ENCODE measurements around the gene OCSTAMP.

The OCSTAMP gene

GRCh38 chr20:46573234-46573633, 22.8 kb upstream of the OCSTAMP start:
- DNase-seq (ENCODE audit: low read depth), result no peak

- DNase-seq (ENCODE audit: low read depth), result no peak
These were observed 22.3 kb upstream of the OCSTAMP start for GRCh38 chr20:46572790-46573189.

GRCh38 chr20:46572153-46572552, 21.7 kb upstream of the OCSTAMP start:
- no peak for DNase-seq (ENCODE audit: low read depth)

- DNase-seq (ENCODE audit: low read depth), result no peak
These were observed 21.0 kb upstream of the OCSTAMP start for GRCh38 chr20:46571418-46571817.

GRCh38 chr20:46570956-46571355, 20.5 kb upstream of the OCSTAMP start:
- no peak for DNase-seq (ENCODE audit: low read depth)

GRCh38 chr20:46569961-46570360, 19.5 kb upstream of the OCSTAMP start:
- no peak for DNase-seq (ENCODE audit: low read depth)

GRCh38 chr20:46568570-46569129, 18.2 kb upstream of the OCSTAMP start:
- no peak for DNase-seq (ENCODE audit: low read depth)

- DNase-seq (ENCODE audit: low read depth), result no peak
These were observed 15.7 kb upstream of the OCSTAMP start for GRCh38 chr20:46566125-46566524.

GRCh38 chr20:46564241-46564957, 13.9 kb upstream of the OCSTAMP start:
- no peak for DNase-seq (ENCODE audit: low read depth)

GRCh38 chr20:46563860-46564221, 13.4 kb upstream of the OCSTAMP start:
- DNase-seq (ENCODE audit: low read depth), result no peak

GRCh38 chr20:46563170-46563859, 12.9 kb upstream of the OCSTAMP start:
- DNase-seq (ENCODE audit: low read depth), result no peak

- DNase-seq (ENCODE audit: low read depth), result peak; percentile 13
These were observed 12.1 kb upstream of the OCSTAMP start for GRCh38 chr20:46562373-46563169.

GRCh38 chr20:46562009-46562372, 11.5 kb upstream of the OCSTAMP start:
- no peak for DNase-seq (ENCODE audit: low read depth)

- no peak for DNase-seq (ENCODE audit: low read depth)
These were observed 9.4 kb upstream of the OCSTAMP start for GRCh38 chr20:46559685-46560440.

- no peak for DNase-seq (ENCODE audit: low read depth)
These were observed 8.5 kb upstream of the OCSTAMP start for GRCh38 chr20:46559001-46559400.

- DNase-seq (ENCODE audit: low read depth), result no peak
These were observed 8.1 kb upstream of the OCSTAMP start for GRCh38 chr20:46558511-46558959.

- no peak for DNase-seq (ENCODE audit: low read depth)
These were observed 6.9 kb upstream of the OCSTAMP start for GRCh38 chr20:46557231-46557956.

GRCh38 chr20:46555370-46555956, 5.0 kb upstream of the OCSTAMP start:
- no peak for DNase-seq (ENCODE audit: low read depth)

- DNase-seq (ENCODE audit: low read depth), result no peak
These were observed 4.4 kb upstream of the OCSTAMP start for GRCh38 chr20:46554828-46555227.

GRCh38 chr20:46553926-46554325, 3.5 kb upstream of the OCSTAMP start:
- no peak for DNase-seq (ENCODE audit: low read depth)
